GM23338 (cell line): ENCODE results near the gene TMEM131L. TPM values are rescaled to one million over a fixed set of nuclear protein-coding genes. Genes with fewer than 3 reads are reported as not detected.

ENCODE experiments used
- ATAC-seq: fragments of 200-7000 bp; cut with Tn5 transposase; 3 replicates; pipeline ENCODE4 v1.9.1; 2020
- DNase-seq: peaks from one replicate; pipeline ENCODE4 v3.0.0-alpha.2; 2015; ENCODE audit warnings: low spot score
- H2AFZ ChIP-seq: fragments of 200-600 bp; sonication (generic); 2 replicates; pipeline ENCODE4 v1.8.0; 2016; ENCODE audit warnings: antibody characterized with exemption, mild to moderate bottlenecking, moderate library complexity
- H3F3A ChIP-seq: fragments of 200-600 bp; sonication (generic); replicated peaks from 2 replicates; pipeline ENCODE4 v1.8.0; 2017; ENCODE audit warnings: antibody characterized with exemption, mixed run types, low read depth
- H3K27ac ChIP-seq: fragments of 200-600 bp; sonication (generic); 2 replicates; pipeline ENCODE4 v1.6.1; 2016; ENCODE audit warnings: low read depth
- H3K27me3 ChIP-seq: fragments of 200-600 bp; sonication (generic); 2 replicates; pipeline ENCODE4 v1.8.0; 2016; ENCODE audit warnings: mild to moderate bottlenecking, mixed run types, moderate library complexity; ENCODE audit not compliant: insufficient read depth
- H3K36me3 ChIP-seq: fragments of 200-600 bp; sonication (generic); 2 replicates; pipeline ENCODE4 v1.8.0; 2016; ENCODE audit warnings: mild to moderate bottlenecking; ENCODE audit not compliant: insufficient read depth
- H3K4me1 ChIP-seq: fragments of 200-600 bp; sonication (generic); 2 replicates; pipeline ENCODE4 v1.8.0; 2016; ENCODE audit warnings: mild to moderate bottlenecking, moderate library complexity; ENCODE audit not compliant: insufficient read depth
- H3K4me2 ChIP-seq: fragments of 200-600 bp; sonication (generic); 2 replicates; pipeline ENCODE4 v1.7.1; 2017; ENCODE audit warnings: mixed run types
- H3K4me3 ChIP-seq: fragments of 200-600 bp; sonication (generic); 2 replicates; pipeline ENCODE4 v1.6.1; 2016; ENCODE audit warnings: mixed run types
- H3K79me2 ChIP-seq: fragments of 200-600 bp; sonication (generic); replicated peaks from 2 replicates; pipeline ENCODE4 v1.8.0; 2017; ENCODE audit warnings: mild to moderate bottlenecking; ENCODE audit not compliant: insufficient read depth
- H3K9me2 ChIP-seq: fragments of 200-600 bp; sonication (generic); 2 replicates; pipeline ENCODE4 v1.8.0; 2017; ENCODE audit not compliant: insufficient read depth
- H4K20me1 ChIP-seq: fragments of 200-600 bp; sonication (generic); replicated peaks from 2 replicates; pipeline ENCODE4 v1.8.0; 2017; ENCODE audit warnings: mild to moderate bottlenecking; ENCODE audit not compliant: insufficient read depth
- H3K27ac Mint-ChIP-seq: 2 replicates; pipeline ENCODE4 v1.8.0; 2020; ENCODE audit warnings: inconsistent platforms, mild to moderate bottlenecking, moderate library complexity, mixed read lengths
- H3K27me3 Mint-ChIP-seq: 3 replicates; pipeline ENCODE4 v1.8.0; 2022; ENCODE audit warnings: low read depth, mild to moderate bottlenecking, moderate library complexity, mixed read lengths, inconsistent platforms; ENCODE audit not compliant: insufficient read depth, poor library complexity
- H3K36me3 Mint-ChIP-seq: 3 replicates; pipeline ENCODE4 v1.8.0; 2021; ENCODE audit warnings: low read depth, mild to moderate bottlenecking, inconsistent platforms, moderate library complexity, mixed read lengths
- H3K4me1 Mint-ChIP-seq: 3 replicates; pipeline ENCODE4 v1.8.0; 2020; ENCODE audit warnings: mild to moderate bottlenecking, inconsistent platforms, mixed read lengths
- H3K4me3 Mint-ChIP-seq: 3 replicates; pipeline ENCODE4 v1.8.0; 2021; ENCODE audit warnings: moderate library complexity, mild to moderate bottlenecking, inconsistent platforms, mixed read lengths
- H3K9me3 Mint-ChIP-seq: 3 replicates; pipeline ENCODE4 v1.8.0; 2020; ENCODE audit warnings: moderate library complexity, mild to moderate bottlenecking, inconsistent platforms, mixed read lengths
- CREB1 ChIP-seq: fragments of 250-450 bp; sonication (Bioruptor Pico); IDR thresholded peaks from 2 replicates; pipeline ENCODE4 v1.5.0; 2020; ENCODE audit warnings: low read depth, mild to moderate bottlenecking, moderate library complexity
- ETS1 ChIP-seq: IDR thresholded peaks from 2 replicates; pipeline ENCODE4 v1.6.1; 2016; ENCODE audit warnings: antibody characterized with exemption
- EZH2 ChIP-seq: fragments of 200-600 bp; sonication (generic); IDR thresholded peaks from one replicate; pipeline ENCODE4 v1.8.0; 2017; ENCODE audit warnings: antibody characterized with exemption, mild to moderate bottlenecking, low read depth; ENCODE audit not compliant: unreplicated experiment
- STAT1 ChIP-seq: IDR thresholded peaks from one replicate; pipeline ENCODE4 v1.6.1; 2016; ENCODE audit warnings: antibody characterized with exemption; ENCODE audit not compliant: unreplicated experiment
- ZNF114 ChIP-seq: fragments of 250-450 bp; sonication (Bioruptor Pico); IDR thresholded peaks from 2 replicates; pipeline ENCODE4 v1.5.0; 2020; ENCODE audit warnings: mild to moderate bottlenecking, moderate library complexity
- polyA plus RNA-seq: library from polyadenylated mRNA; unstranded; fragments of >200 nt; fragmentation: Nextera tagmentation; extraction: Ambion mirVana; gene quantifications from 2 replicates; pipeline ENCODE4 v1.2.1, GENCODE V29; 2016
- total RNA-seq: library from RNA; depleted of rRNA; stranded (reverse); fragments of >200 nt; shearing (Covaris generic); gene quantifications from 2 replicates; pipeline ENCODE4 v1.2.3, GENCODE V29; 2014
- TF ChIP-seq, protein P1 (sequence below): fragments of 250-450 bp; sonication (Bioruptor Pico); IDR thresholded peaks from 2 replicates; pipeline ENCODE4 v1.5.0; 2020; ENCODE audit warnings: mild to moderate bottlenecking, moderate library complexity
- TF ChIP-seq, protein P2 (sequence below), 2 experiments: fragments of 200-600 bp in 1 of 2; sonication (generic) in 1 of 2; conservative IDR thresholded peaks; 2 replicates each; pipeline versions ENCODE4 v1.5.1 to v1.6.1; 2016 to 2017; ENCODE audit warnings: antibody characterized with exemption in 2 of 2, low read depth in 2 of 2, mild to moderate bottlenecking in 2 of 2, moderate library complexity in 1 of 2

The TMEM131L gene
- total and polyA plus RNA-seq, 2 experiments from 2014 or later, result 11.1 to 32.2 TPM

GRCh38 chr4:153629776-153630175 is 163.6 kb downstream of the TMEM131L start (continued):
- TF ChIP-seq, protein P1, sequence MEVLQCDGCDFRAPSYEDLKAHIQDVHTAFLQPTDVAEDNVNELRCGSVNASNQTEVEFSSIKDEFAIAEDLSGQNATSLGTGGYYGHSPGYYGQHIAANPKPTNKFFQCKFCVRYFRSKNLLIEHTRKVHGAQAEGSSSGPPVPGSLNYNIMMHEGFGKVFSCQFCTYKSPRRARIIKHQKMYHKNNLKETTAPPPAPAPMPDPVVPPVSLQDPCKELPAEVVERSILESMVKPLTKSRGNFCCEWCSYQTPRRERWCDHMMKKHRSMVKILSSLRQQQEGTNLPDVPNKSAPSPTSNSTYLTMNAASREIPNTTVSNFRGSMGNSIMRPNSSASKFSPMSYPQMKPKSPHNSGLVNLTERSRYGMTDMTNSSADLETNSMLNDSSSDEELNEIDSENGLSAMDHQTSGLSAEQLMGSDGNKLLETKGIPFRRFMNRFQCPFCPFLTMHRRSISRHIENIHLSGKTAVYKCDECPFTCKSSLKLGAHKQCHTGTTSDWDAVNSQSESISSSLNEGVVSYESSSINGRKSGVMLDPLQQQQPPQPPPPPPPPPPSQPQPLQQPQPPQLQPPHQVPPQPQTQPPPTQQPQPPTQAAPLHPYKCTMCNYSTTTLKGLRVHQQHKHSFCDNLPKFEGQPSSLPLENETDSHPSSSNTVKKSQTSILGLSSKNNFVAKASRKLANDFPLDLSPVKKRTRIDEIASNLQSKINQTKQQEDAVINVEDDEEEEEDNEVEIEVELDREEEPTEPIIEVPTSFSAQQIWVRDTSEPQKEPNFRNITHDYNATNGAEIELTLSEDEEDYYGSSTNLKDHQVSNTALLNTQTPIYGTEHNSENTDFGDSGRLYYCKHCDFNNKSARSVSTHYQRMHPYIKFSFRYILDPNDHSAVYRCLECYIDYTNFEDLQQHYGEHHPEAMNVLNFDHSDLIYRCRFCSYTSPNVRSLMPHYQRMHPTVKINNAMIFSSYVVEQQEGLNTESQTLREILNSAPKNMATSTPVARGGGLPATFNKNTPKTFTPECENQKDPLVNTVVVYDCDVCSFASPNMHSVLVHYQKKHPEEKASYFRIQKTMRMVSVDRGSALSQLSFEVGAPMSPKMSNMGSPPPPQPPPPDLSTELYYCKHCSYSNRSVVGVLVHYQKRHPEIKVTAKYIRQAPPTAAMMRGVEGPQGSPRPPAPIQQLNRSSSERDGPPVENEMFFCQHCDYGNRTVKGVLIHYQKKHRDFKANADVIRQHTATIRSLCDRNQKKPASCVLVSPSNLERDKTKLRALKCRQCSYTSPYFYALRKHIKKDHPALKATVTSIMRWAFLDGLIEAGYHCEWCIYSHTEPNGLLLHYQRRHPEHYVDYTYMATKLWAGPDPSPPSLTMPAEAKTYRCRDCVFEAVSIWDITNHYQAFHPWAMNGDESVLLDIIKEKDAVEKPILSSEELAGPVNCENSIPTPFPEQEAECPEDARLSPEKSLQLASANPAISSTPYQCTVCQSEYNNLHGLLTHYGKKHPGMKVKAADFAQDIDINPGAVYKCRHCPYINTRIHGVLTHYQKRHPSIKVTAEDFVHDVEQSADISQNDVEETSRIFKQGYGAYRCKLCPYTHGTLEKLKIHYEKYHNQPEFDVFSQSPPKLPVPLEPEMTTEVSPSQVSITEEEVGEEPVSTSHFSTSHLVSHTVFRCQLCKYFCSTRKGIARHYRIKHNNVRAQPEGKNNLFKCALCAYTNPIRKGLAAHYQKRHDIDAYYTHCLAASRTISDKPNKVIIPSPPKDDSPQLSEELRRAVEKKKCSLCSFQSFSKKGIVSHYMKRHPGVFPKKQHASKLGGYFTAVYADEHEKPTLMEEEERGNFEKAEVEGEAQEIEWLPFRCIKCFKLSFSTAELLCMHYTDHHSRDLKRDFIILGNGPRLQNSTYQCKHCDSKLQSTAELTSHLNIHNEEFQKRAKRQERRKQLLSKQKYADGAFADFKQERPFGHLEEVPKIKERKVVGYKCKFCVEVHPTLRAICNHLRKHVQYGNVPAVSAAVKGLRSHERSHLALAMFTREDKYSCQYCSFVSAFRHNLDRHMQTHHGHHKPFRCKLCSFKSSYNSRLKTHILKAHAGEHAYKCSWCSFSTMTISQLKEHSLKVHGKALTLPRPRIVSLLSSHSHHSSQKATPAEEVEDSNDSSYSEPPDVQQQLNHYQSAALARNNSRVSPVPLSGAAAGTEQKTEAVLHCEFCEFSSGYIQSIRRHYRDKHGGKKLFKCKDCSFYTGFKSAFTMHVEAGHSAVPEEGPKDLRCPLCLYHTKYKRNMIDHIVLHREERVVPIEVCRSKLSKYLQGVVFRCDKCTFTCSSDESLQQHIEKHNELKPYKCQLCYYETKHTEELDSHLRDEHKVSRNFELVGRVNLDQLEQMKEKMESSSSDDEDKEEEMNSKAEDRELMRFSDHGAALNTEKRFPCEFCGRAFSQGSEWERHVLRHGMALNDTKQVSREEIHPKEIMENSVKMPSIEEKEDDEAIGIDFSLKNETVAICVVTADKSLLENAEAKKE (CRISPR knock-in tag), result no peak
- TF ChIP-seq ZNF114 (CRISPR knock-in tag), result no peak
- TF ChIP-seq EZH2, result no peak

DNA sequence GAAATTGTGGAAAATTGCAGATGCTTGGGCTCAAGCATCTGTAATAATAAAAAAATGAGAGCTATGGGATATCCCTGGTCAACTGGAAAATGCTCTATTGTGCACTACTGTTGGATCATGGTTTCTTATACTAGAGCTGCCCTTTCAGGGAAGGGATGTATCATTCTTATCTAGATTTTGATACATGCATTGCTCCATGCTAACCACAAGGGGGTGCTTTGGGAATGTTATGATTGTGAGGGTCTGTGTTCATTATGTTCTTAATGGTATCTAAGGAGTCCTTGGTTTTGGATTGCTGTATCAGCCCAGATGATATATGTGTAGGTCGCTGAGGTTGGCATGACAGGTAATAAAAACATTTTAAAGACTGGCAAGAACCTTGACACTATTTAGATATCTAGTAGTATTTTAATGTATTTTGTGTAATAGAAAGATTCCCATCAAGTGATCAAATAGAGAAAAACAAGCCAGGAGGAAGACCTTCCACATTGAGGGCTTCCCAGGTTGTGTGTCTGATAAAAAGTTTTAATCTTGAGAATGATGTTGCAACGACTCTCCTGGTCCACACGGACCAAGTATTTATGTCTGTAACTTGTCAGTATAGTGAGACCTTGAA is 168.7 kb downstream of the TMEM131L start:
- Mint-ChIP-seq H3K36me3 (peaks cover 47% of the 10 kb centered on the region), H3K9me3 (no peaks in the 10 kb centered on the region; the same call in 2 of the 3 replicates), H3K27me3 (peaks cover 7% of the 10 kb centered on the region), H3K4me1 (peaks cover 2% of the 10 kb centered on the region), H3K27ac (no peak overlapping the region), H3K4me3 (no peak overlapping the region)
- no peaks in the 10 kb centered on the region for H3K9me2 ChIP-seq
- H3K36me3 ChIP-seq, result peaks cover 20% of the 10 kb centered on the region; the same call in 1 of the 2 replicates
- H3K27me3 ChIP-seq, result no peaks in the 10 kb centered on the region
- no peak overlapping the region for H3K4me2 ChIP-seq
- peak; percentile 72 for ATAC-seq
- TF ChIP-seq, protein P2, sequence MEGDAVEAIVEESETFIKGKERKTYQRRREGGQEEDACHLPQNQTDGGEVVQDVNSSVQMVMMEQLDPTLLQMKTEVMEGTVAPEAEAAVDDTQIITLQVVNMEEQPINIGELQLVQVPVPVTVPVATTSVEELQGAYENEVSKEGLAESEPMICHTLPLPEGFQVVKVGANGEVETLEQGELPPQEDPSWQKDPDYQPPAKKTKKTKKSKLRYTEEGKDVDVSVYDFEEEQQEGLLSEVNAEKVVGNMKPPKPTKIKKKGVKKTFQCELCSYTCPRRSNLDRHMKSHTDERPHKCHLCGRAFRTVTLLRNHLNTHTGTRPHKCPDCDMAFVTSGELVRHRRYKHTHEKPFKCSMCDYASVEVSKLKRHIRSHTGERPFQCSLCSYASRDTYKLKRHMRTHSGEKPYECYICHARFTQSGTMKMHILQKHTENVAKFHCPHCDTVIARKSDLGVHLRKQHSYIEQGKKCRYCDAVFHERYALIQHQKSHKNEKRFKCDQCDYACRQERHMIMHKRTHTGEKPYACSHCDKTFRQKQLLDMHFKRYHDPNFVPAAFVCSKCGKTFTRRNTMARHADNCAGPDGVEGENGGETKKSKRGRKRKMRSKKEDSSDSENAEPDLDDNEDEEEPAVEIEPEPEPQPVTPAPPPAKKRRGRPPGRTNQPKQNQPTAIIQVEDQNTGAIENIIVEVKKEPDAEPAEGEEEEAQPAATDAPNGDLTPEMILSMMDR (conservative IDR thresholded peaks at IDR 0.05; ENCODE audit: low read depth in 2 of 2), result peak; percentile 79 to 83
- TF ChIP-seq CREB1 (CRISPR knock-in tag) (no peak), ETS1 (no peak), STAT1 (no peak)
- H3K4me1 ChIP-seq, result no peaks in the 10 kb centered on the region
- H3F3A ChIP-seq, result 0 out of 2 replicates have a peak, but pooled peaks cover 2% of the 10 kb centered on the region
- H4K20me1 ChIP-seq, result no peaks in the 10 kb centered on the region
- no peak overlapping the region for H3K4me3 ChIP-seq
- H2AFZ ChIP-seq, result no peak overlapping the region
- peak; percentile 69 for DNase-seq
- H3K79me2 ChIP-seq, result no peaks in the 10 kb centered on the region
- H3K27ac ChIP-seq, result no peak overlapping the region
